HCT116 (cell line): ENCODE data around the gene MARCHF7.

Experiments used
- CTCF ChIP-seq, 3 experiments: fragments of 200-600 bp in 1 of 3; sonication (generic) in 1 of 3; IDR thresholded peaks in 2 of 3; conservative IDR thresholded peaks in 1 of 3; 2 replicates each; pipeline ENCODE4 v1.5.1; 2012 to 2017; ENCODE audit warnings: low read depth in 2 of 3, low read length in 2 of 3, antibody characterized with exemption in 1 of 3, borderline replicate concordance in 1 of 3, control low read depth in 1 of 3, mild to moderate bottlenecking in 1 of 3, mixed read lengths in 1 of 3, mixed run types in 1 of 3, moderate library complexity in 1 of 3; ENCODE audit not compliant: insufficient read depth in 1 of 3
- EZH2 ChIP-seq: fragments of 200-600 bp; sonication (generic); IDR thresholded peaks from 2 replicates; pipeline ENCODE4 v1.6.1; 2017; ENCODE audit warnings: antibody characterized with exemption, mixed run types
- POLR2AphosphoS5 ChIP-seq: IDR thresholded peaks from 2 replicates; pipeline ENCODE4 v1.6.1; 2011; ENCODE audit warnings: mild to moderate bottlenecking, low read depth, low read length, moderate library complexity
- SRF ChIP-seq: IDR thresholded peaks from 2 replicates; pipeline ENCODE4 v1.6.1; 2012; ENCODE audit warnings: low read depth
- ZNF274 ChIP-seq: fragments of 200-500 bp; sonication (Bioruptor generic); IDR thresholded peaks from 2 replicates; pipeline ENCODE4 v1.6.1; 2014; ENCODE audit warnings: mild to moderate bottlenecking, low read depth, low read length, inconsistent platforms

DNA sequence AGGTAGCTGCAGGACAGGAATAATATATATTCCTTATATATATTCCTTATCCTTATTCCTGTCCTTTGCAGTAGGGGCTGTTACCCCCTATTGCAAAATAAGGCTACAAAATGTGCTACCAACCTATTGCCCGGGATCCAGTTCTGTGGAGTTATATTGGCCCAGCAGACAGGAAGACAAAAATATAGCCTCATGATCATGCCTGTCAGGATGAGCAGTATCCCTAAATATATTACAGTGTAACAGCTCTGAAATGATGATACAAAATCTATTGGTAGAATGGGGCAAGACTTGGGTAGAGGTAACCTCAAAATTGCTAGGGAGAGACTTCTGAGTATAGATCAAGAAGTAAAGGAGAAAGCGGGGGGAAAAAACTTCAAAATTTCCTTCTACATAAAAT, 31.6 kb upstream of the MARCHF7 start:
- TF ChIP-seq ZNF274 (no peak), CTCF (IDR thresholded peaks at IDR 0.05 in 2 of 3, conservative IDR thresholded peaks at IDR 0.05 in 1 of 3; ENCODE audit: borderline replicate concordance in 1 of 3, insufficient read depth in 1 of 3, low read depth in 2 of 3, low read length in 2 of 3) (no peak), SRF (no peak), POLR2AphosphoS5 (no peak), EZH2 (no peak)
